HepG2 (cell line): ENCODE data around the gene DDX43. TPM values are rescaled to one million over a fixed set of nuclear protein-coding genes. Genes with fewer than 3 reads are reported as not detected.

Source experiments
- ATAC-seq: fragments of 200-7000 bp; cut with Tn5 transposase; 3 replicates; pipeline ENCODE4 v1.9.1; 2020; ENCODE audit warnings: mild to moderate bottlenecking, moderate library complexity
- Bru-seq: library from RNA; stranded (reverse); fragments of 400-500 nt; gene quantifications from one replicate; lab custom pipeline; 2021; lab: Mats Ljungman, UMichigan
- BruChase-seq, 2 experiments: library from RNA; stranded (reverse); fragments of 400-500 nt; gene quantifications; one replicate each; lab custom pipeline; 2021; lab: Mats Ljungman, UMichigan
- BruUV-seq: library from RNA; stranded (reverse); fragments of 400-500 nt; replicated peaks from 2 replicates; lab custom pipeline; 2021; lab: Mats Ljungman, UMichigan
- CTCF ChIA-PET: fragments of 300-600 bp; formaldehyde crosslinking; extraction: SDS; loops from one replicate; lab custom pipeline; 2021; ENCODE audit warnings: low total read pairs, inconsistent platforms, low intra/inter-chr PET ratio; lab: Yijun Ruan, JAX
- POLR2A ChIA-PET: fragments of 350-600 bp; sonication (Branson Sonifier 250); formaldehyde crosslinking; loops from one replicate; lab custom pipeline; 2020; ENCODE audit warnings: antibody characterized with exemption, inconsistent platforms; lab: Yijun Ruan, JAX
- DNase-seq: peaks from one replicate; pipeline ENCODE4 v3.0.0-alpha.2; 2015; ENCODE audit warnings: low spot score
- FAIRE-seq: peaks from 3 replicates; lab custom pipeline; 2011; peaks lifted over from hg19 to GRCh38; lab: Jason Lieb, UNC
- H2AFZ ChIP-seq: one replicate; pipeline ENCODE4 v1.6.1; 2011; ENCODE audit warnings: low read length, inconsistent platforms
- H3K27ac ChIP-seq: fragments of 300-600 bp; 3 replicates; pipeline ENCODE4 v1.8.0; 2011; ENCODE audit warnings: mixed run types, mild to moderate bottlenecking, mixed read lengths, low read length, inconsistent platforms; ENCODE audit not compliant: insufficient read depth; ENCODE audit errors: extremely low read length
- H3K27me3 ChIP-seq, 2 experiments: fragments of 200-600 bp in 1 of 2; 2 replicates in 1 of 2; 3 replicates in 1 of 2; pipeline versions ENCODE4 v1.6.0 to v1.8.0; 2011; ENCODE audit warnings: low read length in 2 of 2, mild to moderate bottlenecking in 2 of 2, moderate library complexity in 2 of 2, inconsistent platforms in 1 of 2; ENCODE audit not compliant: insufficient read depth in 2 of 2, control insufficient read depth in 1 of 2
- H3K36me3 ChIP-seq, 2 experiments: fragments of 200-600 bp in 1 of 2; replicated peaks in 1 of 2; 2 replicates in 1 of 2; 3 replicates in 1 of 2; pipeline versions ENCODE4 v1.5.1 to v1.8.0; 2011; ENCODE audit warnings: low read length in 2 of 2, inconsistent platforms in 1 of 2; ENCODE audit not compliant: insufficient read depth in 2 of 2, control insufficient read depth in 1 of 2
- H3K4me1 ChIP-seq: 2 replicates; pipeline ENCODE4 v1.5.1; 2012; ENCODE audit warnings: low read length, inconsistent platforms; ENCODE audit not compliant: insufficient read depth
- H3K4me2 ChIP-seq: 2 replicates; pipeline ENCODE4 v1.6.0; 2011; ENCODE audit warnings: low read depth, low read length, inconsistent platforms
- H3K4me3 ChIP-seq, 3 experiments: fragments of 200-600 bp in 1 of 3; sonication (generic), shearing (Covaris generic) in 1 of 3; replicated peaks in 1 of 3; 2 replicates each; pipeline ENCODE4 v1.5.1; 2011 to 2016; ENCODE audit warnings: low read length in 3 of 3, inconsistent platforms in 2 of 3, low read depth in 2 of 3, mild to moderate bottlenecking in 2 of 3, control low read depth in 1 of 3, mixed read lengths in 1 of 3; ENCODE audit not compliant: insufficient read depth in 1 of 3
- H3K79me2 ChIP-seq: one replicate; pipeline ENCODE4 v1.6.1; 2011; ENCODE audit warnings: low read length, inconsistent platforms; ENCODE audit not compliant: insufficient read depth
- H3K9ac ChIP-seq: 2 replicates; pipeline ENCODE4 v1.6.0; 2011; ENCODE audit warnings: mild to moderate bottlenecking, low read depth, low read length, inconsistent platforms; ENCODE audit not compliant: insufficient read depth
- H3K9me3 ChIP-seq: 2 replicates; pipeline ENCODE4 v1.5.1; 2012; ENCODE audit warnings: mild to moderate bottlenecking, low read length
- H4K20me1 ChIP-seq: 2 replicates; pipeline ENCODE4 v1.6.0; 2011; ENCODE audit warnings: inconsistent platforms, mild to moderate bottlenecking, low read length, moderate library complexity; ENCODE audit not compliant: insufficient read depth
- RFX1 ChIP-seq: fragments of 450-650 bp; IDR thresholded peaks from 2 replicates; pipeline ENCODE4 v1.6.1; 2017
- ZNF775 ChIP-seq: sonication (generic); formaldehyde crosslinking; IDR thresholded peaks from 2 replicates; pipeline ENCODE4 v1.4.0; 2020; ENCODE audit warnings: missing genetic modification reagents, mild to moderate bottlenecking, moderate library complexity, borderline replicate concordance
- WGBS: methylation state at CpG from one replicate; pipeline ENCODE4 v1.1.6; 2017; ENCODE audit warnings: low lambda C conversion rate; 5-methylcytosine and 5-hydroxymethylcytosine counted together
- in situ Hi-C: cut with HindIII; loops from 2 replicates; pipeline ENCODE4 v1.10.0; 2017; ENCODE audit warnings: low pct_unique_long_range_greater_than_20kb; ENCODE audit not compliant: extremely low pct_ligation_motif_present
- intact Hi-C: fragments of 100-400 bp; cut with micrococcal nuclease; formaldehyde crosslinking; loops from one replicate; pipeline ENCODE4 v1.10.0; 2022; ENCODE audit not compliant: unreplicated experiment
- long read RNA-seq, 2 experiments: library from RNA in 1 of 2; library from polyadenylated mRNA in 1 of 2; stranded (forward) in 1 of 2; unstranded in 1 of 2; transcript quantifications; one replicate each; pipeline ENCODE4 v2.0.0, GENCODE V29; 2019 to 2022
- polyA minus RNA-seq, 3 experiments: library from RNA; depleted of rRNA, polyadenylated mRNA; stranded (reverse); fragments of >200 nt; gene quantifications; 2 replicates each; pipeline ENCODE4 v1.2.3, GENCODE V29; 2011; ENCODE audit warnings: low replicate concordance in 1 of 3
- polyA plus RNA-seq, 8 experiments: library from polyadenylated mRNA; depleted of rRNA in 3 of 8; stranded (reverse) in 7 of 8; unstranded in 1 of 8; fragments of >200 nt; fragmentation: Illumina TruSeq in 4 of 8; extraction: Trizol in 4 of 8; gene quantifications; 2 replicates each; pipeline versions ENCODE4 v1.2.1 to v1.2.3, GENCODE V29; 2011 to 2016; ENCODE audit warnings: low read depth in 4 of 8, missing spikeins in 1 of 8, mixed read lengths in 1 of 8; ENCODE audit not compliant: insufficient read depth in 1 of 8
- total RNA-seq, 5 experiments: library from RNA; depleted of rRNA; stranded (reverse); fragments of >200 nt; fragmentation: Illumina TruSeq; extraction: Trizol; gene quantifications; 2 replicates each; pipeline ENCODE4 v1.2.3, GENCODE V29; 2016; ENCODE audit warnings: low read depth in 1 of 5
- TF ChIP-seq, protein P1 (sequence below): sonication (generic); formaldehyde crosslinking; IDR thresholded peaks from 2 replicates; pipeline ENCODE4 v1.8.0; 2022; ENCODE audit warnings: mild to moderate bottlenecking, missing genetic modification reagents, borderline replicate concordance

The DDX43 gene
- total RNA-seq (2016; rRNA removed; fragmentation: Illumina TruSeq; extraction: Trizol) = not detected in 2 replicates
- not detected in 2 replicates for total RNA-seq (2016; cell fraction: cytosol; rRNA removed; fragmentation: Illumina TruSeq; extraction: Trizol; ENCODE audit: low read depth)
- not detected in 2 replicates for total RNA-seq (2016; cell fraction: insoluble cytoplasmic fraction; rRNA removed; fragmentation: Illumina TruSeq; extraction: Trizol)
- total RNA-seq (2016; cell fraction: membrane; rRNA removed; fragmentation: Illumina TruSeq; extraction: Trizol) = not detected in 2 replicates
- not detected in 2 replicates for total RNA-seq (2016; cell fraction: nucleus; rRNA removed; fragmentation: Illumina TruSeq; extraction: Trizol)
- polyA plus RNA-seq (2011; rRNA removed) = not detected in 2 replicates
- polyA plus RNA-seq (2011; cell fraction: cytosol; rRNA removed) = not detected in 2 replicates
- not detected in 2 replicates for polyA plus RNA-seq (2011; cell fraction: nucleus; rRNA removed)
- not detected in 2 replicates for polyA plus RNA-seq (2012)
- polyA plus RNA-seq (2016; cell fraction: cytosol; fragmentation: Illumina TruSeq; extraction: Trizol; ENCODE audit: low read depth) = not detected in 2 replicates
- not detected in 2 replicates for polyA plus RNA-seq (2016; cell fraction: insoluble cytoplasmic fraction; fragmentation: Illumina TruSeq; extraction: Trizol; ENCODE audit: low read depth)
- not detected in 2 replicates for polyA plus RNA-seq (2016; cell fraction: membrane; fragmentation: Illumina TruSeq; extraction: Trizol; ENCODE audit: low read depth)
- not detected in 2 replicates for polyA plus RNA-seq (2016; cell fraction: nucleus; fragmentation: Illumina TruSeq; extraction: Trizol; ENCODE audit: insufficient read depth, low read depth)
- not detected in 2 replicates for polyA minus RNA-seq (2011; rRNA and poly(A)+ RNA removed; ENCODE audit: low replicate concordance)
- polyA minus RNA-seq (2011; cell fraction: cytosol; rRNA and poly(A)+ RNA removed) = not detected in 2 replicates
- polyA minus RNA-seq (2011; cell fraction: nucleus; rRNA and poly(A)+ RNA removed) = not detected in 2 replicates
- percentile 8 among the genes with signal in this experiment for Bru-seq, nascent RNA
- BruChase-seq, experiment 1, labeled RNA remaining after a 6-hour chase = percentile 12 among the genes with signal in this experiment
- percentile 12 among the genes with signal in this experiment for BruChase-seq, experiment 2, labeled RNA remaining after a 2-hour chase
- long read RNA-seq, experiment 1 = 0 reads
- long read RNA-seq, experiment 2 = 0 reads

GRCh38 chr6:73394577-73395354, at the start of gene DDX43:
DDX43 (plus strand) TSS chr6:73394828; CDS start chr6:73394906, 78 bp downstream.
- in situ Hi-C loops (no loop called here), intact Hi-C loops (no loop called here)
- no peak for DNase-seq
- BruUV-seq = no TSS peak
- H3K79me2 ChIP-seq = no peaks in the 10 kb centered on the region
- TF ChIP-seq RFX1 (no peak), ZNF775 (no peak)
- TF ChIP-seq, protein P1, sequence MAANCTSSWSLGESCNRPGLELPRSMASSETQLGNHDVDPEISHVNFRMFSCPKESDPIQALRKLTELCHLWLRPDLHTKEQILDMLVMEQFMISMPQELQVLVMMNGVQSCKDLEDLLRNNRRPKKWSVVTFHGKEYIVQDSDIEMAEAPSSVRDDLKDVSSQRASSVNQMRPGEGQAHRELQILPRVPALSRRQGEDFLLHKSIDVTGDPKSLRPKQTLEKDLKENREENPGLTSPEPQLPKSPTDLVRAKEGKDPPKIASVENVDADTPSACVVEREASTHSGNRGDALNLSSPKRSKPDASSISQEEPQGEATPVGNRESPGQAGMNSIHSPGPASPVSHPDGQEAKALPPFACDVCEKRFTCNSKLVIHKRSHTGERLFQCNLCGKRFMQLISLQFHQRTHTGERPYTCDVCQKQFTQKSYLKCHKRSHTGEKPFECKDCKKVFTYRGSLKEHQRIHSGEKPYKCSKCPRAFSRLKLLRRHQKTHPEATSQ (CRISPR knock-in tag) = no peak
- 73% methylated on average over 52 of the region's 54 CpGs for WGBS
- H3K9me3 ChIP-seq = no peaks in the 10 kb centered on the region
- FAIRE-seq = no peak
- ChIA-PET POLR2A (no interaction called here), CTCF (no interaction called here)
- H3K36me3 ChIP-seq = no peaks in the 10 kb centered on the region
- no peak within 1 kb of the TSS for H3K4me3 ChIP-seq
- H3K4me2 ChIP-seq = no peak within 1 kb of the TSS
- no peak for ATAC-seq
- H3K27me3 ChIP-seq = 0 out of 5 replicates have a peak, but pooled peaks cover 0 to 3% of the 10 kb centered on the region in 2 experiments
- H3K9ac ChIP-seq = no peak within 1 kb of the TSS
- H3K4me1 ChIP-seq = no peaks in the 10 kb centered on the region
- H2AFZ ChIP-seq = no peak within 1 kb of the TSS
- no peak within 1 kb of the TSS for H3K27ac ChIP-seq
- H4K20me1 ChIP-seq = no peaks in the 10 kb centered on the region
